HCT116 (cell line): Measurements from ENCODE around the gene CD7.

Experiments used
- EZH2 ChIP-seq: fragments of 200-600 bp; sonication (generic); IDR thresholded peaks from 2 replicates; pipeline ENCODE4 v1.6.1; 2017; ENCODE audit warnings: antibody characterized with exemption, mixed run types
- EZH2phosphoT487 ChIP-seq: fragments of 200-600 bp; IDR thresholded peaks from 2 replicates; pipeline ENCODE4 v1.6.1; 2018; ENCODE audit warnings: antibody characterized with exemption, borderline replicate concordance
- YY1 ChIP-seq: IDR thresholded peaks from 2 replicates; pipeline ENCODE4 v1.6.1; 2011; ENCODE audit warnings: low read length, low read depth, moderate library complexity, mild to moderate bottlenecking; ENCODE audit not compliant: insufficient replicate concordance; ENCODE audit errors: extremely low read depth
- TF ChIP-seq, protein P1 (sequence below), 3 experiments: fragments of 200-600 bp in 1 of 3; sonication (generic) in 1 of 3; IDR thresholded peaks in 2 of 3; conservative IDR thresholded peaks in 1 of 3; 2 replicates each; pipeline ENCODE4 v1.5.1; 2012 to 2017; ENCODE audit warnings: low read depth in 2 of 3, low read length in 2 of 3, antibody characterized with exemption in 1 of 3, borderline replicate concordance in 1 of 3, control low read depth in 1 of 3, mild to moderate bottlenecking in 1 of 3, mixed read lengths in 1 of 3, mixed run types in 1 of 3, moderate library complexity in 1 of 3; ENCODE audit not compliant: insufficient read depth in 1 of 3
- TF ChIP-seq, protein P2 (sequence below): IDR thresholded peaks from 2 replicates; pipeline ENCODE4 v1.6.1; 2012; ENCODE audit warnings: low read depth

DNA sequence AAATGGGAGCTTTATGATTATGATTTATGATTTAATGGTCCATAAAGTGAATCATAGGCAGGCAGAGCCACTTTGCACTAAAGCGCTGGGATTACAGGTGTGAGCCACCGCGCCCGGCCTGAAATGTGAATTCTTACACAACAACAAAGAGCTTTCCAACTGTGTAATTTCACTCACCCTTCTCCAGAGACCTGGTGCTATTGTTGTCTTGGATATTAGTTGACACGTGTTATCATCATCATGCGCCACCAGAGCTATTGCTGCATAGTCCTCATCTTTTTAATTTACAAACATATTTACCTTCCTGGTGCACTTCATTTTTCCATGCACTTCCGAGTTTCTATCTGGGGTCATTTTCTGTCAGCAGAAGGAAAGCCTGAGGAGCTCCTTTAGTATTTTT, 49.3 kb upstream of the CD7 start:
- TF ChIP-seq EZH2phosphoT487 (no peak), EZH2 (no peak), YY1 (no peak)
- TF ChIP-seq, protein P1, sequence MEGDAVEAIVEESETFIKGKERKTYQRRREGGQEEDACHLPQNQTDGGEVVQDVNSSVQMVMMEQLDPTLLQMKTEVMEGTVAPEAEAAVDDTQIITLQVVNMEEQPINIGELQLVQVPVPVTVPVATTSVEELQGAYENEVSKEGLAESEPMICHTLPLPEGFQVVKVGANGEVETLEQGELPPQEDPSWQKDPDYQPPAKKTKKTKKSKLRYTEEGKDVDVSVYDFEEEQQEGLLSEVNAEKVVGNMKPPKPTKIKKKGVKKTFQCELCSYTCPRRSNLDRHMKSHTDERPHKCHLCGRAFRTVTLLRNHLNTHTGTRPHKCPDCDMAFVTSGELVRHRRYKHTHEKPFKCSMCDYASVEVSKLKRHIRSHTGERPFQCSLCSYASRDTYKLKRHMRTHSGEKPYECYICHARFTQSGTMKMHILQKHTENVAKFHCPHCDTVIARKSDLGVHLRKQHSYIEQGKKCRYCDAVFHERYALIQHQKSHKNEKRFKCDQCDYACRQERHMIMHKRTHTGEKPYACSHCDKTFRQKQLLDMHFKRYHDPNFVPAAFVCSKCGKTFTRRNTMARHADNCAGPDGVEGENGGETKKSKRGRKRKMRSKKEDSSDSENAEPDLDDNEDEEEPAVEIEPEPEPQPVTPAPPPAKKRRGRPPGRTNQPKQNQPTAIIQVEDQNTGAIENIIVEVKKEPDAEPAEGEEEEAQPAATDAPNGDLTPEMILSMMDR (IDR thresholded peaks at IDR 0.05 in 2 of 3, conservative IDR thresholded peaks at IDR 0.05 in 1 of 3; ENCODE audit: borderline replicate concordance in 1 of 3, insufficient read depth in 1 of 3, low read depth in 2 of 3, low read length in 2 of 3), result no peak
- TF ChIP-seq, protein P2, sequence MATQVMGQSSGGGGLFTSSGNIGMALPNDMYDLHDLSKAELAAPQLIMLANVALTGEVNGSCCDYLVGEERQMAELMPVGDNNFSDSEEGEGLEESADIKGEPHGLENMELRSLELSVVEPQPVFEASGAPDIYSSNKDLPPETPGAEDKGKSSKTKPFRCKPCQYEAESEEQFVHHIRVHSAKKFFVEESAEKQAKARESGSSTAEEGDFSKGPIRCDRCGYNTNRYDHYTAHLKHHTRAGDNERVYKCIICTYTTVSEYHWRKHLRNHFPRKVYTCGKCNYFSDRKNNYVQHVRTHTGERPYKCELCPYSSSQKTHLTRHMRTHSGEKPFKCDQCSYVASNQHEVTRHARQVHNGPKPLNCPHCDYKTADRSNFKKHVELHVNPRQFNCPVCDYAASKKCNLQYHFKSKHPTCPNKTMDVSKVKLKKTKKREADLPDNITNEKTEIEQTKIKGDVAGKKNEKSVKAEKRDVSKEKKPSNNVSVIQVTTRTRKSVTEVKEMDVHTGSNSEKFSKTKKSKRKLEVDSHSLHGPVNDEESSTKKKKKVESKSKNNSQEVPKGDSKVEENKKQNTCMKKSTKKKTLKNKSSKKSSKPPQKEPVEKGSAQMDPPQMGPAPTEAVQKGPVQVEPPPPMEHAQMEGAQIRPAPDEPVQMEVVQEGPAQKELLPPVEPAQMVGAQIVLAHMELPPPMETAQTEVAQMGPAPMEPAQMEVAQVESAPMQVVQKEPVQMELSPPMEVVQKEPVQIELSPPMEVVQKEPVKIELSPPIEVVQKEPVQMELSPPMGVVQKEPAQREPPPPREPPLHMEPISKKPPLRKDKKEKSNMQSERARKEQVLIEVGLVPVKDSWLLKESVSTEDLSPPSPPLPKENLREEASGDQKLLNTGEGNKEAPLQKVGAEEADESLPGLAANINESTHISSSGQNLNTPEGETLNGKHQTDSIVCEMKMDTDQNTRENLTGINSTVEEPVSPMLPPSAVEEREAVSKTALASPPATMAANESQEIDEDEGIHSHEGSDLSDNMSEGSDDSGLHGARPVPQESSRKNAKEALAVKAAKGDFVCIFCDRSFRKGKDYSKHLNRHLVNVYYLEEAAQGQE, result no peak
